Esophagus muscularis mucosa (tissue), 4 donors: Measurements from ENCODE around the gene LPCAT1. TPM values are rescaled to one million over a fixed set of nuclear protein-coding genes. Genes with fewer than 3 reads are reported as not detected.

Source experiments
- DNase-seq: peaks from one replicate; pipeline ENCODE4 v3.0.0-alpha.2; 2017; ENCODE audit errors: extremely low spot score
- H3K27ac ChIP-seq, 4 donors: fragments of 200-600 bp; sonication (generic); replicated peaks in 1 of 4; 1 replicate in 3 of 4; 2 replicates in 1 of 4; pipeline ENCODE4 v1.5.1; 2016 to 2019; ENCODE audit warnings: mild to moderate bottlenecking in 1 of 4
- H3K27me3 ChIP-seq, 4 donors: fragments of 200-600 bp; sonication (generic); one replicate each; pipeline versions ENCODE4 v1.5.1 to v1.6.0; 2016 to 2019
- H3K36me3 ChIP-seq, 4 donors: fragments of 200-600 bp; sonication (generic); one replicate each; pipeline ENCODE4 v1.5.1; 2016 to 2019
- H3K4me1 ChIP-seq, 4 donors: fragments of 200-600 bp; sonication (generic); one replicate each; pipeline ENCODE4 v1.5.1; 2016 to 2019
- H3K4me3 ChIP-seq, 4 donors: fragments of 200-600 bp; sonication (generic); 1 replicate in 2 of 4; 2 replicates in 2 of 4; pipeline ENCODE4 v1.5.1; 2016 to 2019; ENCODE audit warnings: mild to moderate bottlenecking in 4 of 4, moderate library complexity in 1 of 4
- H3K9me3 ChIP-seq, 4 donors: fragments of 200-600 bp; sonication (generic); 1 replicate in 3 of 4; 2 replicates in 1 of 4; pipeline ENCODE4 v1.5.1; 2016 to 2019
- CTCF ChIP-seq, 3 experiments: fragments of 200-600 bp in 2 of 3; fragments of 450-650 bp in 1 of 3; sonication (generic) in 2 of 3; IDR thresholded peaks; one replicate each; pipeline ENCODE4 v1.5.1; 2017 to 2019; ENCODE audit warnings: antibody characterized with exemption in 3 of 3, mild to moderate bottlenecking in 2 of 3, moderate library complexity in 1 of 3
- EP300 ChIP-seq: sonication (generic); formaldehyde crosslinking; IDR thresholded peaks from one replicate; pipeline ENCODE4 v1.6.1; 2017; ENCODE audit warnings: antibody characterized with exemption
- POLR2A ChIP-seq: fragments of 450-650 bp; IDR thresholded peaks from one replicate; pipeline ENCODE4 v1.6.1; 2017; ENCODE audit warnings: antibody characterized with exemption, moderate library complexity, mild to moderate bottlenecking, low read depth
- POLR2AphosphoS5 ChIP-seq, 2 donors: sonication (generic); formaldehyde crosslinking; IDR thresholded peaks; one replicate each; pipeline ENCODE4 v1.6.1; 2017; ENCODE audit warnings: antibody characterized with exemption in 2 of 2
- WGBS: methylation state at CpG from one replicate; pipeline ENCODE4 v1.1.5; 2018; 5-methylcytosine and 5-hydroxymethylcytosine counted together
- intact Hi-C: fragments of 100-400 bp; cut with DNase I; formaldehyde crosslinking; loops from one replicate; pipeline ENCODE4 v1.15.1; 2023
- total RNA-seq, 4 donors: library from RNA; depleted of rRNA; stranded (reverse); fragments of >200 nt; gene quantifications; one replicate each; pipeline versions ENCODE4 v1.1.0 to v1.2.1, GENCODE V29; 2016

LPCAT1 gene
- total RNA-seq, 4 donors from 2014 or later = 22.5 to 51.7 (median 35.0) TPM

- intact Hi-C loops = no loop called here
- H3K4me3 ChIP-seq = no peak overlapping the region
- peaks cover 5 to 62% (median 37%) of the 10 kb centered on the region in 4 donors for H3K36me3 ChIP-seq
- H3K4me1 ChIP-seq = peaks cover 0 to 25% (median 7%) of the 10 kb centered on the region in 4 donors
- no peak overlapping the region for H3K27ac ChIP-seq
- 97% methylated on average over 20 of the region's 20 CpGs for WGBS
- H3K27me3 ChIP-seq = no peaks in the 10 kb centered on the region
- no peak for TF ChIP-seq EP300
- H3K9me3 ChIP-seq = no peaks in the 10 kb centered on the region
- no peak for DNase-seq
Measured at GRCh38 chr5:1511048-1511447, 12.7 kb downstream of the LPCAT1 start.

- no peak for DNase-seq
- Histone ChIP-seq H3K27ac (no peak overlapping the region), H3K4me1 (peaks cover 0 to 24% (median 6%) of the 10 kb centered on the region in 4 donors), H3K36me3 (peaks cover 5 to 58% (median 35%) of the 10 kb centered on the region in 4 donors), H3K27me3 (no peaks in the 10 kb centered on the region), H3K9me3 (no peaks in the 10 kb centered on the region), H3K4me3 (no peak overlapping the region)
- WGBS = 100% methylated on average over 2 of the region's 11 CpGs
- no peak for TF ChIP-seq POLR2A
- TF ChIP-seq CTCF (IDR thresholded peaks at IDR 0.05) = no peak
- no peak for TF ChIP-seq POLR2AphosphoS5 (IDR thresholded peaks at IDR 0.05)
- no peak for TF ChIP-seq EP300
- intact Hi-C loops = no loop called here
Measured at GRCh38 chr5:1510631-1511030, 13.1 kb downstream of the LPCAT1 start.

GRCh38 chr5:1510151-1510561 is 13.6 kb downstream of the LPCAT1 start:
- Histone ChIP-seq H3K36me3 (peaks cover 5 to 58% (median 35%) of the 10 kb centered on the region in 4 donors), H3K4me1 (peaks cover 0 to 22% (median 6%) of the 10 kb centered on the region in 4 donors), H3K27me3 (no peaks in the 10 kb centered on the region), H3K27ac (no peak overlapping the region), H3K9me3 (no peaks in the 10 kb centered on the region), H3K4me3 (no peak overlapping the region)
- WGBS = 94% methylated on average over 18 of the region's 18 CpGs
- TF ChIP-seq POLR2A = no peak
- no peak for TF ChIP-seq EP300
- TF ChIP-seq POLR2AphosphoS5 (IDR thresholded peaks at IDR 0.05) = no peak
- no peak for TF ChIP-seq CTCF (IDR thresholded peaks at IDR 0.05)
- intact Hi-C loops = no loop called here
- DNase-seq = no peak

- Histone ChIP-seq H3K9me3 (no peaks in the 10 kb centered on the region), H3K27ac (no peak overlapping the region), H3K4me1 (peaks cover 0 to 24% (median 6%) of the 10 kb centered on the region in 4 donors), H3K4me3 (no peak overlapping the region), H3K27me3 (no peaks in the 10 kb centered on the region), H3K36me3 (peaks cover 5 to 55% (median 35%) of the 10 kb centered on the region in 4 donors)
- intact Hi-C loops = no loop called here
- WGBS = 94% methylated on average over 30 of the region's 30 CpGs
- no peak for TF ChIP-seq POLR2AphosphoS5 (IDR thresholded peaks at IDR 0.05)
- TF ChIP-seq EP300 = no peak
- TF ChIP-seq POLR2A = no peak
- no peak for TF ChIP-seq CTCF (IDR thresholded peaks at IDR 0.05)
- no peak for DNase-seq
Measured at GRCh38 chr5:1509346-1510085, 14.2 kb downstream of the LPCAT1 start.

GRCh38 chr5:1508659-1509290 is 15.0 kb downstream of the LPCAT1 start:
- H3K27ac ChIP-seq = no peak overlapping the region
- no peaks in the 10 kb centered on the region for H3K9me3 ChIP-seq
- DNase-seq = no peak
- peaks cover 0 to 29% (median 11%) of the 10 kb centered on the region in 4 donors for H3K4me1 ChIP-seq
- peaks cover 5 to 48% (median 32%) of the 10 kb centered on the region in 4 donors for H3K36me3 ChIP-seq
- no peak for TF ChIP-seq CTCF (IDR thresholded peaks at IDR 0.05)
- TF ChIP-seq EP300 = no peak
- TF ChIP-seq POLR2AphosphoS5 (IDR thresholded peaks at IDR 0.05) = no peak
- TF ChIP-seq POLR2A = no peak
- H3K27me3 ChIP-seq = no peaks in the 10 kb centered on the region
- intact Hi-C loops = no loop called here
- WGBS = no CpG with 5 or more reads among the region's 30 CpGs
- H3K4me3 ChIP-seq = no peak overlapping the region
